GM12865 (cell line): Measurements from ENCODE around the gene SLC24A3.

Source experiments
- DNase-seq: peaks from one replicate; pipeline ENCODE4 v3.0.0; 2010; ENCODE audit warnings: low read depth
- H3K4me3 ChIP-seq: 2 replicates; pipeline ENCODE4 v1.5.1; 2011; ENCODE audit warnings: mild to moderate bottlenecking, low read depth, low read length, control low read depth
- TF ChIP-seq, protein P1 (sequence below): IDR thresholded peaks from 2 replicates; pipeline ENCODE4 v1.5.1; 2011; ENCODE audit warnings: low read length, control low read depth, low read depth, inconsistent platforms; ENCODE audit not compliant: insufficient read depth; ENCODE audit errors: missing control alignments

Gene SLC24A3

DNA sequence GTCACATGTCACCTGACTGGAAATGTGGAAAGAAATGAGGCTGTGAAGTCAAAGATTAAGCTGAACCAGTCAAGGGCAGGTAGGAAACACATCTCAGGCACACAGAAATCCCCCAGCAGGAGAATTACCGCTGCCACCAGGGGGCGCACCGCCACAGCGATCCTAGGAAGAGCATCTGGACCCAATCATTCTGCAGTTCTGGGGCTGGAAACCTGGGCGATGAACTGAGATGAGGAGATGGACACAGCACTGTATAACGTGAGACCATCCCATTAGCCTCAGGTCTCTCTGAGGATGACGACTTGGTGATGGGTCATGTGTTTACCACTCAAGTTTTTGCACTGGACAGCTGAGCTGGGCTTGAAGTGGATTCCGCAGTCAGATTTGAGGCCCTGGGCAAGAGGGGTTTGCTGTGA is 6.5 kb upstream of the SLC24A3 start:
- DNase-seq, result peak; percentile 68
- no peak overlapping the region for H3K4me3 ChIP-seq
- TF ChIP-seq, protein P1, sequence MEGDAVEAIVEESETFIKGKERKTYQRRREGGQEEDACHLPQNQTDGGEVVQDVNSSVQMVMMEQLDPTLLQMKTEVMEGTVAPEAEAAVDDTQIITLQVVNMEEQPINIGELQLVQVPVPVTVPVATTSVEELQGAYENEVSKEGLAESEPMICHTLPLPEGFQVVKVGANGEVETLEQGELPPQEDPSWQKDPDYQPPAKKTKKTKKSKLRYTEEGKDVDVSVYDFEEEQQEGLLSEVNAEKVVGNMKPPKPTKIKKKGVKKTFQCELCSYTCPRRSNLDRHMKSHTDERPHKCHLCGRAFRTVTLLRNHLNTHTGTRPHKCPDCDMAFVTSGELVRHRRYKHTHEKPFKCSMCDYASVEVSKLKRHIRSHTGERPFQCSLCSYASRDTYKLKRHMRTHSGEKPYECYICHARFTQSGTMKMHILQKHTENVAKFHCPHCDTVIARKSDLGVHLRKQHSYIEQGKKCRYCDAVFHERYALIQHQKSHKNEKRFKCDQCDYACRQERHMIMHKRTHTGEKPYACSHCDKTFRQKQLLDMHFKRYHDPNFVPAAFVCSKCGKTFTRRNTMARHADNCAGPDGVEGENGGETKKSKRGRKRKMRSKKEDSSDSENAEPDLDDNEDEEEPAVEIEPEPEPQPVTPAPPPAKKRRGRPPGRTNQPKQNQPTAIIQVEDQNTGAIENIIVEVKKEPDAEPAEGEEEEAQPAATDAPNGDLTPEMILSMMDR, result peak; percentile 87

DNA sequence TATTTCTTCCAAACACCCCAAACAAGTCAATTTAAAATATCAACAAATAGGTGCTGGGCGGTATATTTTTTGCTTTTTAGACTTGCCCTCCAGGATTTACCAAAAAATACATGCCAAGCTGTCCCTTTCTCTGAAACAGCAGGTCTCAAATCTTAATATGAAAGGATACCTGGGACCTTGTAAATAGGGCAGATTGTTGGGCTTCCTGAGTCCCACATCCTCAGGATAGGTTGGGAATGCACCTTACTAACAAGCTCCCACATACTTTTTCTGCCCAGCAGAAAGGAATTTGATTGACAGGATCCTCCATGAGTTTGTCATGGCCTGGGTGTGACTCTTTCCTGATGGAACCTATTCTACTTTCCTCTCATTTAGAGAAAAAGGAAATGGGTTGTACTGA is 4.9 kb upstream of the SLC24A3 start:
- no peak for DNase-seq
- H3K4me3 ChIP-seq, result no peak overlapping the region
- TF ChIP-seq, protein P1, result no peak

DNA sequence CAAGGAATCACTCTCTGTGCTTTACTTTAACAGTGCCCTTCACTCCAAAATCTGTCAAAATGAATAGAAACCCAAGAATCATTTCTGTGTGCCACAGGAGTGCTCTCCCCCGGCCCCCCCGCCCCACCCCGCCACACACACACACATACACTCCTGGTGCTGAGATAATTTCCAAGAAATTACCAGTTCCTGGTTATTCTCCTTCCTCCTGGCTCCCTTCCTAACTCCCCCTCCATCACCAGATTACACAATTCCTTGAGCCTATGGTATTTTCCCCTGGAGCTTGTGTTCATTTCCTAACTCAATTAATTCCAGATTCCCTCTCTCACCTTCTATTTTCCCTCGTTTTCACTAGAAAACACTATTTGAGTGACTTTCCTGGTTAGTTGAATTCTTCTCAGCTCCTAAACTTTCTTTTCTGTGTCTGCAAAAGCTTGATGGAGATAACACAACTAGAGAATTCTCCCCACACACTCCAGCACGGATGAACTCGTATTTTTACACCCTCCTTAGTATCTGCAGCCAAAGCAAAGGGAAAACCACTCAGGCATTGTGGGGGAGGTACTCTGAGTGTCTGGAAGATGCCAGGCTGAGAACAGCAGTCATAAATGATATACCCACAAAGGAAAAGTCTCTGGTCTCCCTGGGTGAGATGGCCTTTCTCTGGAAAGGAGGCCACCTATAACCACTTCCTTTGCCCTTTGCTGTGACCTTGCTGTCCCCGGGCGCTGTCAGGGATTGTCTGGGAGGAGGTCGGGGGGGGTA is 1.9 kb upstream of the SLC24A3 start:
- DNase-seq, result no peak
- H3K4me3 ChIP-seq, result no peak overlapping the region
- TF ChIP-seq, protein P1, result no peak

- no peak overlapping the region for H3K4me3 ChIP-seq
- DNase-seq, result no peak
- TF ChIP-seq, protein P1, result no peak
Measured at GRCh38 chr20:19211252-19211651, 1.2 kb upstream of the SLC24A3 start.

GRCh38 chr20:19211661-19212468 is 577 bp upstream of the SLC24A3 start:
- DNase-seq, result no peak
- TF ChIP-seq, protein P1, result no peak
- H3K4me3 ChIP-seq, result no peak overlapping the region

- peak; percentile 52 for DNase-seq
- TF ChIP-seq, protein P1, result peak; percentile 18
- H3K4me3 ChIP-seq, result no peak overlapping the region
Measured at GRCh38 chr20:19212821-19213502, 520 bp downstream of the SLC24A3 start.
